T47D (cell line): ENCODE data around the gene PRCP.

Experiments
- DNase-seq, 2 experiments: peaks; one replicate each; pipeline versions ENCODE4 v3.0.0 to v3.0.0-alpha.2; 2011 to 2012; ENCODE audit warnings: low read depth in 1 of 2, low spot score in 1 of 2
- JUND ChIP-seq: IDR thresholded peaks from 2 replicates; pipeline ENCODE4 v1.6.1; 2012; ENCODE audit warnings: low read depth
- in situ Hi-C: cut with HindIII; loops from 2 replicates; pipeline ENCODE4 v1.10.0; 2016; ENCODE audit warnings: low sequenced_read_pairs, low pct_unique_long_range_greater_than_20kb

Gene PRCP

DNA sequence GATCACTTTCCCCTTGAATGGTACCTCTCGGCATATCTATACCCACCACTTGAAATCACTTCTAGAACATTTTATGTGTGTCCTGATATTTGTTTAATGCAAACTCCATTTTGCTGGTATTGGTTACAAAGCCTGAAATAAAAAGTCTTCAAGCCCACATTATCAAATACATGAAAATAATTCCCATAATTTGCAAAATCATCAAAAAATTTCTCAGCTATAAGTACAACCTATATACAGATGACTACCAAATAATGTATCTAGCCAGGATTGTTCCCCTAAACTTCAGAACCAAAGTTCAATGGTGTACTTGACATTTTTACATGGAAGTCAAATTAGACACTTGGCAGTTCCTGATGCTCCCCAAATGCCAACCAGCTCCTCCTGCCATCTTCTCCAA lies 71.8 kb downstream of the PRCP start:
- no peak for DNase-seq
- in situ Hi-C loops, result no loop called here
- no peak for TF ChIP-seq JUND

GRCh38 chr11:82826526-82826925 lies 73.7 kb downstream of the PRCP start:
- in situ Hi-C loops, result no loop called here
- TF ChIP-seq JUND, result no peak

DNA sequence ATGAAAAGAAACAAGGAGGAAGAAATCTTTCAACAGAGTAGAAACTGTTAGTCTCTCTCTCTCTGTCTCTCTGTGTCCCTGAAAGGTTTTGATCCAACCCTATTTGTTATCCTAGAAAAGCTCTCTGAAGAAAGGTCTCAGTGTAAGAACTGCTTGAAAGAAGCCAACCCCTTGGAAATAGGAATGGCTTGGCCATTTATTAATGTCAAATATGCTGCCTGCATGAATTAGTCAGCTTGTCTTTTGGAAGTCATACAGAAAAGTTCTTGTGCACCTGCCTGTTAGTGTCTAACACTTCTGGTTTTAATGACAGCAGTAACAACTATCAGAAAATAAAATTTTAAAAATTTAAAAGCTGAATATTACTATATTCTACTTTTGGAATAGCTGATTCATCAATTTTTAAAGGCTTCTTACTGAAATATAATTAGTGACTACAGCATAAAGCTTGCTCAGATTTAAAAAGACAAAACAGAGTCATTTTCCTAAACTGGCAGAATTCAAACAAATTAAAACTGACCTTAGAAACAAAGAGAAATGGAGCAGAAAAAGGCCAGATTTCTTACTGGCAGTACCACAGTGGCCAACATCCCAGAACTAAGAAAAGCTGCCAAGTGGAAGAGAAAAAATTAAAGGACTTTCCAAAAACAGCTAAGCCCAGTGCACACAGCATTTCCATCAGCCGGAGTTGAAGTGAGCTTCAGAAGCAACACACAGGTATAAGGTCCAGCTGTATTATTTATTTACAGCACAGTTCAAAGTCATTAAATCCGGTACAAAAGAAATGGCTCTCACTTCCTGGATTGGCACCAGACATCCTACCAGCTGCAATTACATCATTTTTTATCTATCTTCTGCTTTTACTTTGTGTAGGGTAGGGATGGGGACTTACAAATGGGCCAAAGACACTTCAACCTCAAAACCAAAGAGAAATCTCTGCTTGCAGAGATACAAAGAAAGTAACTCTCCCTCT lies 76.3 kb downstream of the PRCP start:
- DNase-seq, result no peak
- in situ Hi-C loops, result no loop called here
- no peak for TF ChIP-seq JUND

More at GRCh38 chr11:82826526-82826925, 73.7 kb downstream of the PRCP start:
- DNase-seq, result no peak

DNA sequence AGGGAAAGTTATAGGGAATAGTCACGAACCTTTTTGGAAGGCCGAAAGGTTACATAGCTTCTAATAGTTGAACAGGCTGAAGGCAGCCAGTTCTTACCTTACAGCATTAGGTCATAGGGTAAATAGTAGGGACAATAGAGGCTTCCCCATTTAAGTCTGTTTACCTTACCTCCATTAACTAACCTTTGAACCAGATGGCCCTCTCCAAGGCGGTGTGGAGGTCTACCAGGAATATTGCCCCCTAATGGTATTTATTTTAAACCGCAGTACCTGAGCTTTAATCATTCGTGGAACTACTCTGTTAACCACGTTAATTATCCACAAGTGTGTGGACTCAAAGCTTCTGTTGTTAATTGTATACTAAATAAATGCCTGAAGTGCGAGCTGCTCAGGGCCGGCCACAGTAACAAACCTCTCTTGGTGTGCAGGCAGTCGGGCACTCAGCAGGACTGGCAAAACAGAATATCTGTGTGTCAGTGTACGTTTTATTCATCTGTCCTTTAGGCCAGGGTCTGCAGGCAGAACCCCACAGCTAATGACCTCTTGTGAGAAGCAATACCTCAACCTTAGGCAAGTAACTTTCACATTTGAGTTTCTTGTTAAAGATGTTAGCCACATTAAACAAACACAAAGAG lies 81.7 kb downstream of the PRCP start:
- in situ Hi-C loops, result no loop called here
- no peak for DNase-seq
- no peak for TF ChIP-seq JUND

- DNase-seq, result no peak
- in situ Hi-C loops, result no loop called here
- no peak for TF ChIP-seq JUND
These were observed 84.8 kb downstream of the PRCP start for GRCh38 chr11:82815406-82815805.

- TF ChIP-seq JUND, result no peak
- DNase-seq, result no peak
- in situ Hi-C loops, result no loop called here
These were observed 85.9 kb downstream of the PRCP start for GRCh38 chr11:82814379-82814778.

DNA sequence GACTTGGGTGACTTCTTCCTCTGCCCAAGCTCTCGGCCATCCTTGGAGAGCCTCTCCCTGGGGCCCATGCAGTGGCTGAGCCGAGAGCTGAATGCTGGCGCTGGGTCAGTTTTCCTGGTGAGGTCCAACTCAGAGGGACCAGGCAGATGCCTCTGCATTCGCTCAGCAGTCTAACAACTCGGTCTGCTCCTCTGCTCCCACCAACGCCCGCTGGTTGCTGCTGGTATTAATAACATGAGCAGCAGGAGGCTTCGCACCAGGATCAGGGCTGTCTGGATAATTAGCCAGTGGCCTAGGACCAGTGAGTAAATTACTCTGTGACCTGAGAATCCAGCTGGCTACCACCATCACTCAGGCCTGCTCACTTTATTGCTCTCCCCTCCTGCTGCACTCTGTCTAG lies 88.9 kb downstream of the PRCP start:
- no peak for DNase-seq
- in situ Hi-C loops, result no loop called here
- no peak for TF ChIP-seq JUND

- in situ Hi-C loops, result no loop called here
- no peak for TF ChIP-seq JUND
- no peak for DNase-seq
These were observed 89.5 kb downstream of the PRCP start for GRCh38 chr11:82810738-82811137.

DNA sequence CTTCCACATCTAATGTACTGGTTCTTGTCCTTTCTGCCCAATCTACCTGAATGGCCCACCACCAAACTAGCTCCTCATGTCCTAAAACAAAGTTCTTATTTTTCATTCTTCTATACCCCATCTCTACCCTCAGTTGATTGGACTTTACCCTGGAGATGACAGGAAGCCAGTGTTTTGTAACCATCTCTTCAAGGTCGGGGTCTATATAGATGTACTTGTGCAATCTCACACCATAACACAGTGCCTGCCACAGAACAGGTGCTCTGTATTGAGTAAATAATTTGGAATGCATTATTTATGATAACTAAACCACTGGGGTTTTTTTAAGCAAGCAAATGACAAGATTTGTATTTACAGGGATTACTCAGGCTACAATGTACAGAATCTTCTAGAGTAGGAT lies 89.9 kb downstream of the PRCP start:
- in situ Hi-C loops, result no loop called here
- no peak for DNase-seq
- no peak for TF ChIP-seq JUND

GRCh38 chr11:82807646-82808045 lies 92.6 kb downstream of the PRCP start:
- no peak for TF ChIP-seq JUND
- in situ Hi-C loops, result no loop called here
- no peak for DNase-seq

DNA sequence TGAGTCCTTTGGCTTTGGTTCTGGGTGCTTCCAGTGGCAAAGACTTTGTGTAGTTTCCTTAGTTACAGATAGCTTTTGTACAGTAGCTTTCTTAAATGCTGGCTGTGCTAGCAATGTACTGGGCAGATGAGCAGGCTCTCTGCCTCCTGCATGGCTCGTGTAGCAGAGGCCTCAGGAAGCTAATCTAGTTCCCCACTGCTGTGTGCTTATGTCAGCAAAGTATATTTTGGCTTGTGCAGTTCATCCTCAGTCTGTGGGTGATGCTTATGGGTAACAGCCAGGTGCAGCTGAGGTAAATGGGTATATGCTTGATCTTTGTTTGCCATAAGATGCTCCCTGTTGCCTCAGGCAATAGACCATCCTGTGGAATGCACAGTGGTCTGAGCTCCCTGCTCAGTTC lies 97.5 kb downstream of the PRCP start:
- no peak for TF ChIP-seq JUND
- in situ Hi-C loops, result no loop called here
- DNase-seq, result no peak

- in situ Hi-C loops, result no loop called here
- DNase-seq, result no peak
- TF ChIP-seq JUND, result no peak
These were observed 103.0 kb downstream of the PRCP start for GRCh38 chr11:82796998-82797961.
